Stimulated activated CD4-positive, alpha-beta T cell treated with anti-CD3 and anti-CD28 coated beads, Interleukin-15, amount 100 ng/mL, for 48 hours (primary cell): ENCODE results near the gene NHLRC2.
"Not testable (repeated sequence)": the region's sequence is repeated elsewhere in the genome, so short reads cannot be mapped to it uniquely, and the experiment has no call there.

Source experiments
- DNase-seq, 2 donors: peaks; one replicate each; pipeline ENCODE4 v3.0.0-alpha.2; 2020; ENCODE audit warnings: low read depth in 2 of 2

Gene NHLRC2, protein sequence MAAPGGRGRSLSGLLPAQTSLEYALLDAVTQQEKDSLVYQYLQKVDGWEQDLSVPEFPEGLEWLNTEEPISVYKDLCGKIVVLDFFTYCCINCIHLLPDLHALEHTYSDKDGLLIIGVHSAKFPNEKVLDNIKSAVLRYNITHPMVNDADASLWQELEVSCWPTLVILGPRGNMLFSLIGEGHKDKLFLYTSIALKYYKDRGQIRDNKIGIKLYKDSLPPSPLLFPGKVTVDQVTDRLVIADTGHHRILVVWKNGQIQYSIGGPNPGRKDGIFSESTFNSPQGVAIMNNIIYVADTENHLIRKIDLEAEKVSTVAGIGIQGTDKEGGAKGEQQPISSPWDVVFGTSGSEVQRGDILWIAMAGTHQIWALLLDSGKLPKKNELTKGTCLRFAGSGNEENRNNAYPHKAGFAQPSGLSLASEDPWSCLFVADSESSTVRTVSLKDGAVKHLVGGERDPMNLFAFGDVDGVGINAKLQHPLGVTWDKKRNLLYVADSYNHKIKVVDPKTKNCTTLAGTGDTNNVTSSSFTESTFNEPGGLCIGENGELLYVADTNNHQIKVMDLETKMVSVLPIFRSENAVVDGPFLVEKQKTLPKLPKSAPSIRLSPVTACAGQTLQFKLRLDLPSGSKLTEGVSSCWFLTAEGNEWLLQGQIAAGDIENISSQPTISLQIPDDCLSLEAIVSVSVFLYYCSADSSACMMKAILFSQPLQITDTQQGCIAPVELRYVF

DNA sequence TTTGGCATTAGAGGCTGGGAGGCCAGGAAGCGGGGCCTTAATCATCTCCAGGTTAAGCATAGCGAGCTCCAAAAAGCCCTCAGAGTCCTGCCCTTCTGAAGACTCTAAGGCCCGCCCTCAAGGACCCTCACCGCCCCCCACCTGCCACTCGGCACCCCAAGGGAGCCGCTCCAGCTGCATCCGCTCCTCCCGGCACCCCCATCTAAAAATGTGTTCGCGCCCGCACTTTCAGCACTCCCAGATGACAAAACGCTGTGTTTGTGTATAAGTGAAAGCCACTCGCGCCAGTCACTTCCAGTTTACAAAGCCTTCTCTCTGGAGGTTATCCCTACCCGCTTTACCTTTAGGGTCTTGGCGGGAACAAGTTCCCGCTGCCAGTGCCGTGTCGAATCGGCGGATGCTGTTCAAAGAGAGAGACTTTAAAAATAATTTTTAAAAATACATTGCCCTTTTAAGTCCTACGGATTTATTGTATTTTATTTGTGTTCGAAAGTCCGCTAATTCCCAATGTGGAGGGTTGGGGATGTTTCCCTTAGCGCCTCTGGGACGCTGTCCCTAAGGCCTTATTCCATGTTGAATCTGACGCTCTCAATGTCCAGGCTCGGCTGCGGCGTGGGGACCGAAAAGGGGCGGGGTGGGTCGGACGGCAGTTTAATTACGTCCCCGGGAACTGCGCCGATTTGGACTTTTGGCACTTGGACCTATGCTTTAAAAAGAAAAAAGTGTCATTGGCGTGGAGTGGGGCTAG is at the start of gene NHLRC2, which contains the start of gene DCLRE1A:
NHLRC2 (plus strand) TSS at position 649 of the 748 bp plus-strand sequence. CDS start 212 bp downstream, outside the sequence.
DCLRE1A (minus strand) TSS at position 70 of the 748 bp plus-strand sequence. CDS start 900 bp downstream, outside the sequence.
- peak; percentile 38 to 61 for DNase-seq

DNA sequence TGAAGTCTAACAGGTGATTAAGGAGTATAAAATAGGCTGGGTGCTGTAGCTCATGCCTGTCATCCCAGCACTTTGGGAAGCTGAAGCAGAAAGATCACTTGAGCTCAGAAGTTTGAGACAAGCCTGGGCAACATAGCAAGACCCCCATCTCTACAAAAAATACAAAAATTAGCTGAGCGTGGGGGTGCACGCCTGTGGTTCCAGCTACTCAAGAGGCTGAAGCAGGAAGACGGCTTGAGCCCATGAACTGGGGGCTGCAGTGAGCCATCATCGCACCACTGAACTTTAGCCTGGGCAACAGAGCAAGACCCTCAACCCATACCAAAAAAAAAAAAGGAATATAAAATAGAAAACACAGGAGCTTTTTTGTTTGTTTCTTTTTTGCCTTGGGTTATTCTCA is 48.0 kb upstream of the NHLRC2 start:
- DNase-seq = no peak

DNA sequence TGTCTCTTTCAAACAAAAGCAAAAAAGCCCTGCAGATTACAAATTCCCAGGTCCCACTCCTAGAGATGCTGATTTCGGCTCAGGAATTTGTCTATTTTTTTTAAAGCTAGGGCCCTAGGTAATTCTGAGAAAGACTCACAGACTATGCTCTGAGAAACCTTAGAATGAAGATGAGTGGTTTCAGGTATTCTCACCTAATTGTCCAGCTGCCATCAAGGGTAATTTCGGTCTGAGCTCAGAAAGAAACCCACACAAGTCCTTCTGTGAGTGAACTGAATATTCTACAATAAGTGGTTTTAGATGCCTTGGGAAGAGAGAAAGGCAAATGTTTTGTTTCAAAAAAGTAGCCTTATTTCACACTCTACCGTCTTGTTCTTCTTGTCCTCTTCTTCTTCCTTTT is 46.3 kb upstream of the NHLRC2 start:
- DNase-seq = no peak

DNA sequence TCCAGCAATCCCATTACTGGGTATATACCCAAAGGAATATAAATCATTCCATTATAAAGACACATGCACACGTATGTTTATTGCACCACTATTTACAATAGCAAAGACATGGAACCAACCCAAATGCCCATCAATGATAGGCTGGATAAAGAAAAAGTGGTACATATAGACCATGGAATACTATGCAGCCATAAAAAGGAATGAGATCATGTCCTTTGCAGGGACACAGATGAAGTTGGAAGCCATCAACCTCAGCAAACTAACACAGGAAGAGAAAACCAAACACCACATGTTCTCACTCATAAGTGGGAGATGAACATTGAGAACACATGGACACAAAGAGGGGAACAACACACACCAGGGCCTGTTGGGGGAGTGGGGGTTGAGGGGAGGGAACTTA is 39.8 kb upstream of the NHLRC2 start:
- DNase-seq = not testable (repeated sequence)

DNA sequence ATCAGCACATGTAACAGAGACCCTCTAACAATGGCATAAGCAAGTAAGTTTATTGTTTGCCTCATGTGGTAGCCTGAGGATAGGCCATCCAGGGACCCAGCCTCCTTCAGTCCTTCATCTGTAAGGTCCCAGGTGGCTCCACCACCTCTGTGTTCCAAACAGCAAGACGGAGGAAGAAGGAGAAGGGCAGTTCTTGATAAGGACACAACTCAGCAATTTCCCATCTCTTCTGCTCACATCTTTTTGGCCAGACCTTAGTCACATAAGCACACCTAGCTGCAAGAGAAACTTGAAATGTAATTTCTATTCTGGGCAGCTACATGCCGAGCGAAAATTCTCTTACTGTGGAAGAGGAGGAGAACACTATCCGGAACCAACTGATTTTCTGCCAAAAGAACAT is 34.5 kb upstream of the NHLRC2 start:
- DNase-seq = no peak

DNA sequence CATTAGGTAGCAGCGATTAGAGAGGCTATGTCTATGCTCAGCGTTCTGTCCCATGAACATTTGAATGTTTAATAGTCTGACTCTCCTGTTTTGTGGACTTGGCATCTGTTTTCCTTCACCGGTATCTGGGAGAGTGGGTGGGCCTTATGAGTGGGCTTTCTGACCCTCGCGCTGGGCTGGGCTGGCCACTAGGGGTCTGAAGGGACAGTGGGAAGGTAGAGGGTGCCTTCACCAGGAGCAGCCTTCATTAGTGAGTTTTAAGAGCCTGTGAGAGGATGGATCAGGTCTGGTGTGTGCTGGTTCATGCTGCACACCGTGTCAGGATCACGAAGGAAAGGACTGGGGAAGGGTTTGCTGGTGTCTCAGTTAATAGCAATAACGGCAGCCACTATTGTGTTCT is 34.0 kb upstream of the NHLRC2 start:
- DNase-seq = no peak

DNA sequence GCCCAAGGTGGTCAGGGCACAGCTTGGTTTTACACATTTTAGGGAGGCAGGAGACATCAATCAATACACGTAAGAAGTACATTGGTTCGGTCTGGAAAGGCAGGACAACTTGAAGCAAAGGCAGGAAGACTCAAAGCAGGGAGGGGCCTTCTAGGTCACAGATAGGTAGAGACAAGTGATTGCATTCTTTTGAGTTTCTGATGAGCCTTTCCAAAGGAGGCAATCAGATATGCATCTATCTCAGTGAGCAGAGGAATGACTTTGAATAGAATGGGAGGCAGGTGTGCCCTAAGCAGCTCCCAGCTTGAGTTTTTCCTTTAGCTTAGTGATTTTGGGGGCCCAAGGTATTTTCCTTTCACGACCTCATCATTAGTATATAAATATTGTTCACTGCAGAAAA is 33.2 kb upstream of the NHLRC2 start:
- DNase-seq = not testable (repeated sequence)

DNA sequence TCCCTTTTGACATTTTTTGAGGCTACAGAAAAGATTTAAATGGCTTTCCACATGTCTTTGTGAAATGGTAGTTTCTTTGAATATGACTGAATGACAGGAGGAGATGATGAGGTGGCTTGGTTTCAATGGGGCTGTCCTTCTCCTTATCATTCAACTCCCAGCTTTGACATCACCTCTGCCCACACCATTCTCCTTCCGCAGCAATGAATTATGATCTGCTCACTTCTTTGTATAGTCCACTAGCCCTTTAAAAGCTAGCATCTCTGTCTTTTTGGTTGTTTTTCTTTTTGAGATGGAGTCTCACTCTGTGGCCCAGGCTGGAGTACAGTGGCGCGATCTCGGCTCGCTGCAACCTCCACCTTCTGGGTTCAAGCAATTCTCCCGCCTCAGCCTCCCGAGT is 32.3 kb upstream of the NHLRC2 start:
- DNase-seq = no peak

DNA sequence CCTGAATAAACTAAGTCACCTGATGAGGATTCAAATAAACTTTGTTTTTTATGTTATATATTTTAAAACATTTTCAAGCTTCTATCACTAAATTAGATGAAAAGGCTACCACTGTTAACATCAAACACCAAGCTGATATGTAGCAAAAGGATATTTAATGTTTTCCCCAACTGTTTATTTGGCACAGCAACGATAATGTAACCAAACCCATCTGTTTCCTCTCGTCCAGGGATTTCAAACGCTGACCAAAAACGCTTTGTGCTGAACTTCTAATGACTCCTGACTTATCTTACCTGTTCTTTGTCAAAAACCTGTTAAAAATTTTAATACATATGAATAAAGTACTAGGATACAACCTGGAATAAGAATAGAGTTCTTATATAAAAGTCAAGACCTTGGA is 31.1 kb upstream of the NHLRC2 start:
- no peak for DNase-seq

DNA sequence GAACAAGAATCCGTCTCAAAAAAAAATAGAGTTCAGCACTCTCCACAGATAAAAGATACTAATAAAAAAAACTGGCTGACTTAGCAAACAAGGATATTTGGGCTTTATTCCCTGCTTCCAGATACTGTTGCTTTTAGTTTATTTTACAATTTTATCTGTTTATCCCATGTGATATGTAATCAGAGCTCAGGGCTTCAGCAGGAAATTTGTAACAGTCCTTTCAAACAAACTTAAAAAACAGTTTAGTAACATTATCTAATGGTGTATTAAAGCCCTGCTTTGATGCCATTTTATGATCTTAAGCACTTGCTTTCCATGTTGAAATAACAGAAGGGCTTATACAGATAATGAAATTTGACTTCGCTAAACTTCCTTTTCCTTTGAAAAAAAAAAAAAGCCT is 28.7 kb upstream of the NHLRC2 start:
- no peak for DNase-seq

DNA sequence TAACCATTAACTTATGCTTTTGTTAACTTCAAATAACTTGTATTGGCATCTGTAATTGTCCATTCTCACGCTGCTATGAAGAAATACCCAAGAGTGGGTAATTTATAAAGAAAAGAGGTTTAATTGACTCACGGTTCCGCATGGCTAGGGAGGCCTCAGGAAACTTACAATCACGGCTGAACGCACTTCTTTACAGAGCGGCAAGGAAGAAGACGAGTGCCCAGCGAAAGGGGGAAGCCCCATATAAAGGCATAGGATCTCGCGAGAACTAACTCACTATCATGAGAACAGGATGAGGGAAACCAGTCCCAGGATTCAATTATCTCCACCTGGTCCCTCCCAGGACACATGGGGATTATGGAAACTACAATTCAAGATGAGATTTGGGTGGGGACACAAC is 25.9 kb upstream of the NHLRC2 start:
- DNase-seq = not testable (repeated sequence)

DNA sequence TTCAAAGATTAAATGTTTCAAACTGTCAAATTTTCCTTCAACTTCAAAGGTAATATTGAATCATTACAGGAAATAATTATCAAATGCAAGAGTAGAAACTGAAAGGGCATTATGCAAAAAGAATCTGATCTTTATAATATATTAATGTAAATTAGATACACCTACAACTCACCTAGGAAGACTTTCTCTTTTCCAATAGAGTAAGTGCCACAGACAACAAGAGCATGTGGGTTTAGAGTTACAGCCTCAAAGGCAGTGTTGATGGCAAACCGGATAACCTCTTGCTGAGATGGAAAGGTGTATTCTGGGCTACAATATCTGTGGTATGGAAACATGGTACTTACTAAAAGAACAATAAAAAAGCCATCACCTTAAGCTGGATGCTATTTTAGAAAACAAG is 12.3 kb upstream of the NHLRC2 start:
- no peak for DNase-seq

DNA sequence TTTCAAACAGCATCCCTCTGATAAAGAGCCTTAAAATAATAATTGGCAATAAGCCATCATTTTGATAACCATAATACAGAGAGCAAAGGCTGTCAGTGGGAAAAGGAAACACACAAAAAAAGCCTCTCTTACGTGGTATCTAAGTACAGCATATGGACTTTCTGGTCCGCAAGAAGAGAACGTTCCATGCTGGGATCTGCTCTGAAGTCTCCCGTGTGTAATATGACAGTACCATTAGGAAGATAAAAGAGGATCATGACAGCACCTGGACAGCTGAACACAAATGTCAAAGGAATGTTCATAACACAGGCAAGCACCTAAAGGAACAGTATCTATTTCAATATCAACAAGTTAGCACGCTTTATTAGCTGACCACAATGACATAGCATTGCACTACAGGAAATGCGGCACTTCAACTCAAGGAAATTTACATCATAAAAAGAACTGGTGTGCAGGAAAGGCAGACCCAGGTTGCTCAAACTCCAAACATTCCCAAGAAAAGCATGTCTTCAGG is 10.4 kb upstream of the NHLRC2 start:
- DNase-seq = no peak

DNA sequence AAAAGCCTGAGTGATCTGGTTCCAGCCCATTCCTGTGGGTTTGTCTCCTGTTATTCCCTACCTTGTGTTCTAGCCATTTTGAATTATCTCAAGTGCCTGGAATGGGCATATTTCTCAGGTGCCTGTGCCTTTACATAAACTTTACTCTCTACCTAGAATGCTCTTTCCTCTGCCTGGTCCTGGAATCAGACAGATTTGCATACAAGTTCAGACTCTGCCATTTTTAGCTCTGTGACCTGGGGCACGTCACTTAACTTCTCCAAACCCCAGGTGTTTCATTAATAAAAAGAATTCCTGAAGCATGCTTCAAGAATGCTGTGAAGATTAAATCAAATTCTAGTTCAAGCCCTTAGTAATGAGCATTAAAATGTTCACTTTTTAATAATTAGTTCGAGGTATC is 8.4 kb upstream of the NHLRC2 start:
- DNase-seq = no peak

DNA sequence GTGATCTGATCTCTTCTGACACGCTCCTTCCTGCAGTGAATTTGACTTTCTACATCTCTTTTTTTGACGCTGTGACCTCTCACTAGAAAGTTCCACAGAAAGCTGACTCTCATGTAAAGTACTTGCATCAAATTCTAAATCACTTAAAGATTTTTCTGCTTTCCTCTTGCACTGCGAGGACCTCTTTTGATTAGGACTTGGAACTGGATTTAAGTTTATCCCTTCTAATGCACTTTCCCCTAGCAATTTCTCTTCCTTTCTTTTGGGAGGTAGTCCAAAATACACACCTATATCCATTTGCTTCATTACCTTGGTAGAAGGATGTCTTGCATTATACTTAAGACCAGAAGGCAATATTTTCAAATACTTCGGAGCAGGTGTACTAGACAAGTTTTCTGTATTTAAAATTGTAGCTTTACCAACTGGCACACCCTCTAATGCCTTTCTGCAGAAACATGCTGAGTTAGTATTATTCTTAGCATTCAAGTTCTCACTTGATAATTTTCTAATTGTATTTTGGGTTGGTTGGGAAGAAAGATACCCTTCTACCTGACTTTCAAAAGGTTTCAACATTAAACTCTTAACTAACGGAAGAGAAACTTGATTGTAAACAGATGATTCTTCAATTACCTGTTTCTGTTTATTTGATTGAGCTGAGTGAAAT is 5.2 kb upstream of the NHLRC2 start:
- no peak for DNase-seq

DNA sequence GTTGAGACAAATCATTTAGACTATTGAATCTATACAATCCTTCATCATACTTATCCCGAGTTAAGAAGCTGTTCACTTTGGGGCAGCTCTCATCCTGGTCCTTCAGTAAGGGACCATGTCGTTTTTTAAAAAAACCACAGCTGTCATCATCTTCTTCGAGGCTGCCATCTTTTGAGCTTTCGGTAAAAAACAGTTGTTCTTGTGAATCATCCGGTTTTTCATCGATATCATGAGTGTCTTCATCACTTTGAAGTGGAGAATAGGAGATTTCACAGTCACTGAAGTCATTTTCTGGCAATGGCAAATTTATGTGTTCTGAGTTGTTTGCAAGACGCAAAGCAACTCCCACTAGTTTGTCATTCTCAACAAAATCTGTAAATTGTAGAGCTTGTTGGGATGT is 4.5 kb upstream of the NHLRC2 start:
- no peak for DNase-seq

DNA sequence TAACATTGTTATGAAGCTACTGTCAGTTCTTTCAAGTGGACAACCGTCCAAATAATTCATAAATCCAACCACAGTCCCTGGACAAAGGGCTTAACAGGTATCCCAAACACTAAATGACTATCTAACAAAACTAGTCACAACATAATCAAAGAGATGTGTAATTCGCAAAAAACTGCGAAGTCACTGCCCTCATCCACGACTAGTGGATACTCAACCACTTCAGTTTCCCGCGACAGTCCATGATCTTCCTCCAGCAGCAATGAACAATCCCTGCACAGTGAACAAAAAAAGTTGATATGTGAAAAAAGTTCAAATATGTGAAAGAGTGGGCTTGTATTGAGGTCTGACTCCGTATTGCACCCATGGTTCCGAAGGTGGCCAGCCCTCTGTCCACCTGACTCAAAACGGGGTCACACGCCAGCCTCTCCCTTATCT is 866 bp upstream of the NHLRC2 start:
- no peak for DNase-seq

DNA sequence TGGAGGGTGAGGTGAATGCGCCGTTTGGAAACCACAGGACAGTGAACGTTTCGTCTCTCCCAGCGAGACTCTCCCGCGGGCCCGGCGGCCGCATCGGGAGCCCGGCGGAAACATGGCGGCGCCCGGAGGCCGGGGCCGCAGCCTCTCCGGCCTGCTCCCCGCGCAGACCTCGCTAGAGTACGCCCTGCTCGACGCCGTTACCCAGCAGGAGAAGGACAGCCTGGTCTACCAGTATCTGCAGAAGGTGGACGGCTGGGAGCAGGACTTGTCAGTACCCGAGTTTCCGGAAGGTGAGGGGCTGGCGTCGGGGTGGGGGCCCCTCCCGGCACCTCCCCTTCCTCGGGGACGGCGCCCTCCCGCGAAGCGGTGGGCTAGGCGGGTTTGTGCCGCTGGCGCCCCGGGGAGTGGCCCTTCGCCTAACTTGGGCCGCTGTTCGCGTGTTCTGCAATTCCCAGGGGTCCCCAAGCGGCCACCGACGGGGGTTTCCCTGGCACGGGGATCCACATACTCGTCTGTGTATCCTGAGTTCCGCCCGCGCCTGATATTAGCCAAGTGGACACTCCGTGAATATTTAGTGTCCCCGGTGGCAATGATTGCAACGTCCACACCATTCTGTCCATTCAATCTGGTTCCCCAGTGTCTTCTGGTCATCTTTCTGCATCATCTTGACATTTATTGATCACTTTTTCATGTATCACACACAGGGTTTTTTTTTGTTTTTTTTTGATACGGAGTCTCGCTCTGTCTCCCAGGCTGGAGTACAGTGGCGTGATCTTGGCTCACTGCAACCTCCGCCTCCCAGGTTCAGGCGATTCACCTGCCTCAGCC is 514 bp downstream of the NHLRC2 start:
- peak; percentile 6 to 29 for DNase-seq

DNA sequence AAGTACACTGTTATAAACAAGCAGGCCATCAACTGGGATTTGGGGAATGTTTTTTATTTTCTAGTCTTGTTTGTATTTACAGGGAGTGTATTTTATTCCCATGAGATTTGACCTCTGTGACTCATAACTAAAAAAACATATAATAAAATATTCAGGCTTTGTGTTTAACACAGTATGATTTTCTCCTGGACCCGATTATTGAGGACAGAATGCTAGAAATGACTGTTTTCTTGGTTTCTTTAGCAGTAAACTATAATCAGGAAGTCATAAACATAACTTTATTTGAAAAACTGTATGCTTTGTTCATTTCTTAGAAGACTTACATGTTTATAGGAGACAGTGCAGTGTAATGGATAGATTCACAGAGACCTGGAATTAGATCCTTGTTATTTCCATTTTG is 2.1 kb downstream of the NHLRC2 start:
- DNase-seq = no peak

DNA sequence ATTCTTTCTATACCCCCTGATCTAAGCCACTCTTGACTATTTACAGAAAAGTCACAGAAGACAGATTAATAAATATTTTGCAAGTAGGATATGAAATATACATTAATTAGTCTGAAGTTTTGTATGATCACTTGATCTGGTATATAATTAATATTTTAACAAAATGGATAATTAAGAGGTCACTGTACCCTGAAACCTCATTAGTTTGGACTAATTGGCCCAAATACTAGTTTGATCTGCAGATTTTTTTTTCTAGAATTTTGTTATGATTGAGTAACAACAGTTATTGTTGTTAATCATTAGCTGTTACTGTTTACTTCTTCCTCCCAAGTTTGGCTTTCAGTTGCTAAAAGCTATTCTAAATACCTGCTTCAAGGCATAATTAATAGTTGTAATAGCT is 2.7 kb downstream of the NHLRC2 start:
- DNase-seq = no peak

DNA sequence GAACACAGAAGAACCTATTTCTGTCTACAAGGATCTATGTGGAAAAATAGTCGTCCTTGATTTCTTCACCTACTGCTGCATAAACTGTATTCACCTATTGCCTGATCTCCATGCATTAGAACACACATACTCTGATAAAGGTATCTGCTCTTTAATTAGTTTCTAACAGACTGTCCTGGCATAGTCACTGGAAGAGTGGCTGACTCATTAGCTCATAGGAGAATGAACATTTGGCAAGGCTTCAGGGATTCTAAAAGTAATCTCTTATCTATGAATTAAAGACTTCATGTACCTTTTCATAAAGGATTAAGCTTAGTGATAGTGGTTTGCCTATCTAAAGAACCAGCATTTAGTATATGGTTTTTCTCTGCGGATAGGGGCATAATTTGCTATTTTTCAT is 4.1 kb downstream of the NHLRC2 start:
- DNase-seq = no peak
